HCT116 (cell line): Measurements from ENCODE around the gene SHISAL1. TPM values are rescaled to one million over a fixed set of nuclear protein-coding genes. Genes with fewer than 3 reads are reported as not detected.

Source experiments
- ATAC-seq: fragments of 200-7000 bp; cut with Tn5 transposase; 2 replicates; pipeline ENCODE4 v1.9.1; 2020; ENCODE audit warnings: mild to moderate bottlenecking, moderate library complexity
- BruUV-seq: library from RNA; stranded (reverse); fragments of 400-500 nt; replicated peaks from 2 replicates; lab custom pipeline; 2021; lab: Mats Ljungman, UMichigan
- CTCF ChIA-PET: fragments of 300-600 bp; sonication (Branson Sonifier 250); formaldehyde crosslinking; loops from one replicate; lab custom pipeline; 2021; ENCODE audit warnings: antibody characterized with exemption; lab: Charles Lee
- POLR2A ChIA-PET: fragments of 300-600, 350-600 bp; sonication (Branson Sonifier 250); formaldehyde crosslinking; loops from one replicate; lab custom pipeline; 2021; ENCODE audit warnings: antibody characterized with exemption; lab: Charles Lee
- RAD21 ChIA-PET, 2 experiments: fragments of 300-600 bp; sonication (Branson Sonifier 250); formaldehyde crosslinking; loops; one replicate each; lab custom pipeline; 2023; ENCODE audit warnings: low total read pairs in 2 of 2; ENCODE audit not compliant: uncharacterized antibody in 2 of 2, unreplicated experiment in 2 of 2, low non-redundant PET in 1 of 2; lab: Charles Lee
- DNase-seq: peaks from one replicate; pipeline ENCODE4 v3.0.0-alpha.2; 2010; ENCODE audit warnings: low read depth, low spot score
- H2AFZ ChIP-seq: fragments of 200-600 bp; shearing (Covaris generic), sonication (generic); 2 replicates; pipeline ENCODE4 v1.6.1; 2017; ENCODE audit warnings: low read depth, mixed run types, mixed read lengths, antibody characterized with exemption, low read length; ENCODE audit not compliant: poor library complexity, severe bottlenecking
- H3K27ac ChIP-seq: 2 replicates; pipeline ENCODE4 v1.5.1; 2012; ENCODE audit warnings: low read depth, low read length
- H3K27me3 ChIP-seq: fragments of 200-600 bp; sonication (generic); 2 replicates; pipeline ENCODE4 v1.6.1; 2016; ENCODE audit warnings: mixed run types, low read length, mixed read lengths; ENCODE audit not compliant: insufficient read depth
- H3K36me3 ChIP-seq, 2 experiments: fragments of 200-500 bp in 1 of 2; fragments of 200-600 bp in 1 of 2; sonication (Bioruptor generic) in 1 of 2; sonication (generic) in 1 of 2; 2 replicates each; pipeline versions ENCODE4 v1.5.1 to v1.6.1; 2014 to 2016; ENCODE audit warnings: low read length in 2 of 2, inconsistent platforms in 1 of 2, mixed read lengths in 1 of 2, mixed run types in 1 of 2; ENCODE audit not compliant: insufficient read depth in 2 of 2, control insufficient read depth in 1 of 2
- H3K4me1 ChIP-seq, 2 experiments: fragments of 200-600 bp in 1 of 2; sonication (generic) in 1 of 2; 2 replicates each; pipeline versions ENCODE4 v1.5.1 to v1.6.1; 2012 to 2017; ENCODE audit warnings: low read length in 2 of 2, inconsistent platforms in 1 of 2, mild to moderate bottlenecking in 1 of 2, mixed read lengths in 1 of 2, mixed run types in 1 of 2, moderate library complexity in 1 of 2; ENCODE audit not compliant: insufficient read depth in 2 of 2, control insufficient read depth in 1 of 2
- H3K4me2 ChIP-seq: fragments of 200-600 bp; sonication (generic); 2 replicates; pipeline ENCODE4 v1.6.1; 2017; ENCODE audit warnings: mixed run types, low read length, mixed read lengths
- H3K4me3 ChIP-seq, 2 experiments: fragments of 200-600 bp in 1 of 2; sonication (generic) in 1 of 2; replicated peaks in 1 of 2; 2 replicates each; pipeline ENCODE4 v1.5.1; 2011 to 2016; ENCODE audit warnings: low read length in 2 of 2, control low read depth in 1 of 2, low read depth in 1 of 2, mild to moderate bottlenecking in 1 of 2, mixed read lengths in 1 of 2, mixed run types in 1 of 2
- H3K79me2 ChIP-seq: fragments of 200-600 bp; sonication (generic); 2 replicates; pipeline ENCODE4 v1.6.1; 2017; ENCODE audit warnings: mild to moderate bottlenecking, mixed run types, low read length, moderate library complexity, mixed read lengths; ENCODE audit not compliant: insufficient read depth
- H3K9ac ChIP-seq: fragments of 200-600 bp; sonication (generic); 2 replicates; pipeline ENCODE4 v1.6.1; 2016; ENCODE audit warnings: low read length, mixed read lengths
- H3K9me2 ChIP-seq: fragments of 200-600 bp; sonication (generic), shearing (Covaris generic); 2 replicates; pipeline ENCODE4 v1.6.1; 2017; ENCODE audit warnings: mixed run types, mild to moderate bottlenecking, moderate library complexity; ENCODE audit not compliant: insufficient read depth
- H3K9me3 ChIP-seq, 2 experiments: fragments of 200-500 bp in 1 of 2; fragments of 200-600 bp in 1 of 2; sonication (Bioruptor generic) in 1 of 2; sonication (generic) in 1 of 2; 2 replicates each; pipeline ENCODE4 v1.6.1; 2014 to 2017; ENCODE audit warnings: low read length in 2 of 2, mixed read lengths in 2 of 2, inconsistent platforms in 1 of 2, low read depth in 1 of 2, mild to moderate bottlenecking in 1 of 2, mixed run types in 1 of 2, moderate library complexity in 1 of 2; ENCODE audit not compliant: control insufficient read depth in 1 of 2, insufficient read depth in 1 of 2
- H4K20me1 ChIP-seq: fragments of 200-600 bp; sonication (generic), shearing (Covaris generic); 2 replicates; pipeline ENCODE4 v1.6.1; 2017; ENCODE audit warnings: mixed run types, mild to moderate bottlenecking, moderate library complexity; ENCODE audit not compliant: insufficient read depth
- ATF3 ChIP-seq: IDR thresholded peaks from 2 replicates; pipeline ENCODE4 v1.6.1; 2012
- CBX3 ChIP-seq: IDR thresholded peaks from 2 replicates; pipeline ENCODE4 v1.6.1; 2012; ENCODE audit warnings: low read depth
- CEBPB ChIP-seq: IDR thresholded peaks from 2 replicates; pipeline ENCODE4 v1.6.1; 2012; ENCODE audit warnings: low read depth
- EGR1 ChIP-seq: IDR thresholded peaks from 2 replicates; pipeline ENCODE4 v1.6.1; 2012; ENCODE audit warnings: low read depth
- EZH2 ChIP-seq: fragments of 200-600 bp; sonication (generic); IDR thresholded peaks from 2 replicates; pipeline ENCODE4 v1.6.1; 2017; ENCODE audit warnings: antibody characterized with exemption, mixed run types
- EZH2phosphoT487 ChIP-seq: fragments of 200-600 bp; IDR thresholded peaks from 2 replicates; pipeline ENCODE4 v1.6.1; 2018; ENCODE audit warnings: antibody characterized with exemption, borderline replicate concordance
- FOSL1 ChIP-seq: IDR thresholded peaks from 2 replicates; pipeline ENCODE4 v1.6.1; 2012; ENCODE audit warnings: low read depth
- JUND ChIP-seq: IDR thresholded peaks from 2 replicates; pipeline ENCODE4 v1.6.1; 2012
- RAD21 ChIP-seq: IDR thresholded peaks from 2 replicates; pipeline ENCODE4 v1.6.1; 2012; ENCODE audit warnings: low read depth, mild to moderate bottlenecking
- SIN3A ChIP-seq: IDR thresholded peaks from 2 replicates; pipeline ENCODE4 v1.6.1; 2012; ENCODE audit warnings: low read depth
- SP1 ChIP-seq: IDR thresholded peaks from 2 replicates; pipeline ENCODE4 v1.6.1; 2012; ENCODE audit warnings: low read depth
- SRF ChIP-seq: IDR thresholded peaks from 2 replicates; pipeline ENCODE4 v1.6.1; 2012; ENCODE audit warnings: low read depth
- YY1 ChIP-seq: IDR thresholded peaks from 2 replicates; pipeline ENCODE4 v1.6.1; 2011; ENCODE audit warnings: low read length, low read depth, moderate library complexity, mild to moderate bottlenecking; ENCODE audit not compliant: insufficient replicate concordance; ENCODE audit errors: extremely low read depth
- ZBTB33 ChIP-seq: IDR thresholded peaks from 2 replicates; pipeline ENCODE4 v1.6.1; 2011; ENCODE audit warnings: mild to moderate bottlenecking, low read length, moderate library complexity; ENCODE audit not compliant: insufficient replicate concordance; ENCODE audit errors: extremely low read depth
- ZFX ChIP-seq: fragments of 450-650 bp; IDR thresholded peaks from 2 replicates; pipeline ENCODE4 v1.6.1; 2017
- ZNF274 ChIP-seq: fragments of 200-500 bp; sonication (Bioruptor generic); IDR thresholded peaks from 2 replicates; pipeline ENCODE4 v1.6.1; 2014; ENCODE audit warnings: mild to moderate bottlenecking, low read depth, low read length, inconsistent platforms
- intact Hi-C: fragments of 100-400 bp; cut with micrococcal nuclease; formaldehyde crosslinking; loops from 2 replicates; pipeline ENCODE4 v1.10.0; 2022
- total RNA-seq: library from RNA; stranded (reverse); gene quantifications from one replicate; pipeline ENCODE4 v1.2.1, GENCODE V29; 2021; ENCODE audit not compliant: unreplicated experiment
- TF ChIP-seq, protein P1 (sequence below): IDR thresholded peaks from 2 replicates; pipeline ENCODE4 v1.6.1; 2012
- TF ChIP-seq, protein P2 (sequence below), 3 experiments: fragments of 200-600 bp in 1 of 3; sonication (generic) in 1 of 3; IDR thresholded peaks in 2 of 3; conservative IDR thresholded peaks in 1 of 3; 2 replicates each; pipeline ENCODE4 v1.5.1; 2012 to 2017; ENCODE audit warnings: low read depth in 2 of 3, low read length in 2 of 3, antibody characterized with exemption in 1 of 3, borderline replicate concordance in 1 of 3, control low read depth in 1 of 3, mild to moderate bottlenecking in 1 of 3, mixed read lengths in 1 of 3, mixed run types in 1 of 3, moderate library complexity in 1 of 3; ENCODE audit not compliant: insufficient read depth in 1 of 3

SHISAL1 gene
- total RNA-seq, 1 experiment from 2014 or later = not detected

DNA sequence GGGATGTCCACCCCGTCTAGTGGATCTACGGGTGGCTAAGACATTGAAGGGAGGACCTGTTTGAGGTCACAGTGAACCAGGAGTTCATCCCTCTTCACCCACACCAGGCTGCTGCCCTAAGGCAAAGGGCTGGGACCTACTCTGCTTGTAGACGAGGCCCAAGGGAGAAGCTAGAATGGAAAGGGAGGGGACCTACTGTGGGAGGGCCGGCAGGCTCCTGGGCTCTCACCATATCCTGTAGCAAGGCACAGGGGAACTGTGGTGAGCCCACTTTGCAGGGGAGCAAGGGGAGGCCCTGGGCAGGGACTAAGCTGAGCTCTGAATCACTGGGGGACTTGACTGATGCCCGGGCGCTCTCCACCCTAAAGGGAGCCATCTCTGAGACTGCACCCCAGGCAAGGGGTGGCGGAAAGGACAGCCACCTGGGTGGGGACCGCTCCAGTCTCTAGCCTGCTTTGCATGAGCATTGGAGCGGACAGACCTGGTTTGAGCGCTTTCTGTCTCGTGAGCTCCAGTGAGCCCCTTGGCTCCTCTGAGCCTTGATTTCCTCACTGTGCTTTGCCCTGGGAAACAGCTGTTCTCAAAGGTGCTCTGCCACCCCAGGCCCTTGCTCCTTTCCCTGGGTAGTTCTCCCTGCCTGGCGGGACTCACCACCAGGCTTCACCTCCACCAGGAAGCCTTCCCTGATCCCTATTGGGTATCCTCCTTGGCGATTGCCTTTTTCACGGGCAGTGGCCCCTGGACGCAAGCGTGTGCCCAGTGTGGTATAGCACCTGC, 107.8 kb downstream of the SHISAL1 start:
- H3K27me3 ChIP-seq = peaks cover 8% of the 10 kb centered on the region; the same call in 1 of the 2 replicates
- BruUV-seq = no TSS peak
- no peaks in the 10 kb centered on the region for H4K20me1 ChIP-seq
- H3K9me2 ChIP-seq = no peaks in the 10 kb centered on the region
- no peaks in the 10 kb centered on the region for H3K9me3 ChIP-seq
- CTCF ChIA-PET = no interaction called here
- no peaks in the 10 kb centered on the region for H3K36me3 ChIP-seq
- DNase-seq (no peak), ATAC-seq (no peak)
- POLR2A ChIA-PET = no interaction called here
- no peak overlapping the region for H3K27ac ChIP-seq
- no peak overlapping the region for H2AFZ ChIP-seq
- H3K4me1 ChIP-seq = no peaks in the 10 kb centered on the region
- intact Hi-C loops = no loop called here
- H3K79me2 ChIP-seq = no peaks in the 10 kb centered on the region
- TF ChIP-seq JUND (no peak), EZH2phosphoT487 (no peak), CBX3 (no peak), ATF3 (no peak), SRF (no peak), EGR1 (no peak), EZH2 (no peak), ZNF274 (no peak), ZBTB33 (no peak), SP1 (no peak), ZFX (no peak), FOSL1 (no peak), CEBPB (no peak), RAD21 (no peak), SIN3A (no peak), YY1 (no peak)
- TF ChIP-seq, protein P1, sequence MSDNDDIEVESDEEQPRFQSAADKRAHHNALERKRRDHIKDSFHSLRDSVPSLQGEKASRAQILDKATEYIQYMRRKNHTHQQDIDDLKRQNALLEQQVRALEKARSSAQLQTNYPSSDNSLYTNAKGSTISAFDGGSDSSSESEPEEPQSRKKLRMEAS = no peak
- TF ChIP-seq, protein P2, sequence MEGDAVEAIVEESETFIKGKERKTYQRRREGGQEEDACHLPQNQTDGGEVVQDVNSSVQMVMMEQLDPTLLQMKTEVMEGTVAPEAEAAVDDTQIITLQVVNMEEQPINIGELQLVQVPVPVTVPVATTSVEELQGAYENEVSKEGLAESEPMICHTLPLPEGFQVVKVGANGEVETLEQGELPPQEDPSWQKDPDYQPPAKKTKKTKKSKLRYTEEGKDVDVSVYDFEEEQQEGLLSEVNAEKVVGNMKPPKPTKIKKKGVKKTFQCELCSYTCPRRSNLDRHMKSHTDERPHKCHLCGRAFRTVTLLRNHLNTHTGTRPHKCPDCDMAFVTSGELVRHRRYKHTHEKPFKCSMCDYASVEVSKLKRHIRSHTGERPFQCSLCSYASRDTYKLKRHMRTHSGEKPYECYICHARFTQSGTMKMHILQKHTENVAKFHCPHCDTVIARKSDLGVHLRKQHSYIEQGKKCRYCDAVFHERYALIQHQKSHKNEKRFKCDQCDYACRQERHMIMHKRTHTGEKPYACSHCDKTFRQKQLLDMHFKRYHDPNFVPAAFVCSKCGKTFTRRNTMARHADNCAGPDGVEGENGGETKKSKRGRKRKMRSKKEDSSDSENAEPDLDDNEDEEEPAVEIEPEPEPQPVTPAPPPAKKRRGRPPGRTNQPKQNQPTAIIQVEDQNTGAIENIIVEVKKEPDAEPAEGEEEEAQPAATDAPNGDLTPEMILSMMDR (IDR thresholded peaks at IDR 0.05 in 2 of 3, conservative IDR thresholded peaks at IDR 0.05 in 1 of 3; ENCODE audit: borderline replicate concordance in 1 of 3, insufficient read depth in 1 of 3, low read depth in 2 of 3, low read length in 2 of 3) = no peak
- H3K4me3 ChIP-seq = no peak overlapping the region
- H3K4me2 ChIP-seq = no peak overlapping the region
- no peak overlapping the region for H3K9ac ChIP-seq
- RAD21 ChIA-PET = no interaction called here
